Mononuclear cell (primary cell): ENCODE measurements around the gene SPRY2. TPM values are rescaled to one million over a fixed set of nuclear protein-coding genes. Genes with fewer than 3 reads are reported as not detected.
A peak's percentile ranks its signal among the peaks of the same experiment; 100 is the strongest.

Experiments used
- H3K27me3 ChIP-seq: 2 replicates; pipeline ENCODE4 v1.6.0; 2011; ENCODE audit warnings: low read length, control low read depth; ENCODE audit not compliant: insufficient read depth
- H3K4me1 ChIP-seq: 2 replicates; pipeline ENCODE4 v1.5.1; 2011; ENCODE audit warnings: mild to moderate bottlenecking, low read length, control low read depth; ENCODE audit not compliant: insufficient read depth
- H3K4me3 ChIP-seq: 2 replicates; pipeline ENCODE4 v1.5.1; 2011; ENCODE audit warnings: mild to moderate bottlenecking, low read length, moderate library complexity
- H3K9me3 ChIP-seq: 2 replicates; pipeline ENCODE4 v1.5.1; 2011; ENCODE audit warnings: low read depth, mild to moderate bottlenecking, control low read depth, low read length
- total RNA-seq: library from RNA; depleted of rRNA; stranded (reverse); fragments of >200 nt; gene quantifications from one replicate; pipeline ENCODE4 v1.2.3, GENCODE V29; 2012

Gene SPRY2, protein sequence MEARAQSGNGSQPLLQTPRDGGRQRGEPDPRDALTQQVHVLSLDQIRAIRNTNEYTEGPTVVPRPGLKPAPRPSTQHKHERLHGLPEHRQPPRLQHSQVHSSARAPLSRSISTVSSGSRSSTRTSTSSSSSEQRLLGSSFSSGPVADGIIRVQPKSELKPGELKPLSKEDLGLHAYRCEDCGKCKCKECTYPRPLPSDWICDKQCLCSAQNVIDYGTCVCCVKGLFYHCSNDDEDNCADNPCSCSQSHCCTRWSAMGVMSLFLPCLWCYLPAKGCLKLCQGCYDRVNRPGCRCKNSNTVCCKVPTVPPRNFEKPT
- 3.1 TPM for total RNA-seq

DNA sequence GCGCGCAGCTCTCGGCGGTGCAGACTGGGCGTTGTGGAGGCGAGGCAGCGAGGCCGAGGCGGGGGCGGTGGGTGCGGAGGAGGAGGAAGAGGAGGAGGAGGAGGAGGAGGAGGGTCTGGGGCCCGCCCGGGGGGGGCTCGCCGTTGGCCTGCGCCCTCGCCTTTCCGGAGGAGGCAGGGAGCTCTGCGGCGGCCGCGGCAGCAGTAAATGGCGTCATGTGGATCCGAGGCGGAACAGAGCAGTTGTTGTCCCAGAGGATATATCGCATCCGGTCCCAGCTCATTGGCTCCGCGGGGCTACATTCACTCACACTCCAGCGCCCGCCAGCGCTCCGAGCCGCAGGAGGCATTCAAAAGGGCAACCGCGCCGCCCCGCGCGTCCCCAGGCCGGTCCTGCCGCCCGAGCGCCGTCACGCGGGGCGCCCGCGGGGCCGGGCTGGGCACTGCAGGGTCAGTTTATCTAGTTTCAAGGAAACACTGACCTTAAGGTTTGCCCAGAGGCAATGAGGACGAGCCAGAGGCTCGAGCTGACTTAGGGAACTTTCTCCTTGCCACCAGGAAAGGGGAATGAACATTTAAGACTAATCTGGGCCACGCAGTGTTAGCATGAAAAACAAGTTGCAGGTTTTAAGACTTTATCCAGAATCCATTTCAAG lies at the start of gene SPRY2:
Gene SPRY2, minus strand, starts transcription at position 26 of the 655 bp plus-strand sequence. CDS start 3,421 bp downstream, outside the sequence.
- Histone ChIP-seq H3K9me3 (no peaks in the 10 kb centered on the region), H3K4me3 (peak within 1 kb of the TSS; percentile 37), H3K27me3 (peaks cover 13% of the 10 kb centered on the region), H3K4me1 (peaks cover 43% of the 10 kb centered on the region)

DNA sequence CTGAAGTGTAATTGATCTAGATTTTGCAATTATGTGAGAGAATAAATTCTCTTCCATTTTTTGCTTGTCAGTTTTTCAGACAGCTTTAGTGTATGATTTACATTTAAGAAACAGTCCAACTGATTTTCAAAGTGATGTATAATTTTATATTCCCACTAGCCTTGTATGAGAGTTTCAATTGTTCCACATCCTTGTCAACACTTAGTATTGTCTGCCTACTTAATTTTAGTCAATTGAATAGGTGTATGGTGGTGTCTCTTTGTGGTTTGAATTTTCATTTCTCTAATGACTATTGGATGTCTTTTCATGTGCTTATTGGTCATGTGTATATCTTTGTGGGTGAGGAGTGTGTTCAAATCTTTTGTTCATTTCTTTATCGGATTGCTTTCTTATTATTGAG lies 49.4 kb upstream of the SPRY2 start:
- no peaks in the 10 kb centered on the region for H3K4me1 ChIP-seq
- H3K4me3 ChIP-seq, result no peak overlapping the region
- peaks cover 6% of the 10 kb centered on the region for H3K9me3 ChIP-seq
- H3K27me3 ChIP-seq, result no peaks in the 10 kb centered on the region

DNA sequence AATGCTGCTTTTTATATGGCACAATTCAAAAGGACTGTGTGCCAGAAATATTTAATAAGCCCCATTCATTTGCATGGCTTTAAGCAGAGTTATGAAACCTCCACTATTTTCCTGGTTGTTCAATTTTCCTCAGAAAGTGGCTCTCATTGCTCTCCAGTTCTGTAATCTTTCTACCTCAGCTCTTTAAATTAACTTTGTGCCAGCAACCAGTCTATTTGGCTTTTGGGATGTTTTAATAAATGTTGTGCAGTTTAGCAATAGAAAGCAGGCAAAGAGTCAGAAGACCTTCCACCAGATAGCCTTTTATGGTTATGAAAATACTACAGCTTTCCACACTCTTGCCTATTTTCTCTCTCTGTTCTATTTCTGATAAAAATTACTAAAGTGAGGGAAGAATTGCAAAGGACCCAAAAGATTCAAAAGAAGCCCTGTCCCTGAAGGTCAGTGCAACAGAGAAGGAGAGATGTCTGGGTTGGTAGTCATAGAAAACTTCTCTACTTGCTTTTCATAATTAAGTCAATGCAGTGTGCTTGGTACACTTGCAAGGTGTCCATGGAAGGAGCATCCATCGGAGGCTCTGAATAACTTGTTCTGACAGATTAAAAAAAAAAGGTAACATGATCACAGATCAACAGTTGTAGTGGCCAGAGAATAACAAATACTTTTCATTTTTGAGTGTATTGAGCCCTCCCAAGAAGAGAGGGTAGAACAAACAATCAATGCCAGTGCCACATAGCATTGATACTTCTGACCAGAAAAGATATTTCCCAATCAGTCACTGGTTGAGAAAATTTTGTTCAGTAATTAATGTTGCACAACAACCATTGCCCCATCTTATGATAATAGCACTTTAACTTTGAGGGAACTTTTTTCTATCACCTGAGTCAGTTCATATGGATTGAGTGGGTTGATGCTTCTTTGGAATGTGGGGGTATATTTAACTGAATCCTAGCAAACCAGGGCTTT lies 48.4 kb upstream of the SPRY2 start:
- no peaks in the 10 kb centered on the region for H3K27me3 ChIP-seq
- H3K4me1 ChIP-seq, result no peaks in the 10 kb centered on the region
- no peak overlapping the region for H3K4me3 ChIP-seq
- peaks cover 6% of the 10 kb centered on the region for H3K9me3 ChIP-seq

DNA sequence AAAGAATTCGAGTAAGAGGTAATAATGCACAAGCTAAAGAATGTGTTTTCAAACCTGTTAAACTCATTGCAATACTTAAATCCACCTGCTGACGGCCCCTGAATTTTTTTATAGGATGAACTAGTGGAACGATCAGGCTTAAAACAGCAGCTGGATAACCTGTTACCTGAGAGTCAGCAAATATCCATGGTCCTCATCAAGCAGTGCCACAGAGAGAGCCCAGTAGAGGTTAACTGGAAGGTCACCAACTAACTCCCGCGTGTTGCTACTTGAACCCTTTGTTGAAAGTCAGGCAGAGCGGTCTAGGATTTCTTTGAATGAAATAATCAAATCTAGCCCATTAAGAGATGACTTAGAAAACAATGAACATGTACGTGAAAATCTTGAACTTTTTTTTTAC lies 47.6 kb upstream of the SPRY2 start:
- Histone ChIP-seq H3K27me3 (no peaks in the 10 kb centered on the region), H3K9me3 (no peaks in the 10 kb centered on the region), H3K4me3 (no peak overlapping the region), H3K4me1 (no peaks in the 10 kb centered on the region)

DNA sequence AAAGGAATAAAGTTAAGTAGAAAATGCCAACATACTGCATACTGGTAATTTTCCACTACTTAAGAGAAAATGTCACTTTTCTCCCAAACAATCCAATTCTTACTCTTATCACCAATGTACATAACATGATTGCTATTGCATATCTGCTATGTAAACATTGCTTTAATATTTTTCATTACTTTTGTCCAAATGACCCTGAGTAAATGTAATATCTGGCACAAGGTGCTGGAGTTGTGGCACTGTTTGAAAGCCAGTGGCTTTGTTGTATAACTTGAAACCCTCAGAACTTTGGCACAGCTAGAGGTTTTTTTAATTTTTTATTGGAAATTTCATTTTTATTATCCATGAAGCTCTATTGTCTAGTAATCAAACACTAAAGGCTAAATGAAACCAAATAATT lies 45.7 kb upstream of the SPRY2 start:
- H3K4me1 ChIP-seq, result no peaks in the 10 kb centered on the region
- H3K4me3 ChIP-seq, result no peak overlapping the region
- no peaks in the 10 kb centered on the region for H3K9me3 ChIP-seq

DNA sequence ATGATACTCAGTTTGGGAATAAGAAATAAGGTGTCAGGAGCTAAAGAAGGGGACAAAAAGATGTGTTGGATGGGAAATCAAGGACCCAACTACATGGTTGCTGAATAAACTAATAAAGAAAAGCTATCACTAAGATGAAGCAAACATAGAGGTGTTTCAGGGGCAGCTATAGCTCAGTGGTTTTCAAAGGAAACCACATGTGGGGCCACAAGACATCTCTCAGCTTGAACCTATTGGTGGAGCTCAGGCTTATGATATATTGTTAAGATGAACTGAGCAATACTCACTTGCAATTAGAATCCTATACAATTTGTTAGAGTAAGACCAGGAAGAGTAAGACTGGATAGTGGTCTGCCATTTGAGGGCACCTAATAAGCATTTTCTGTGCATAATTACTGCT lies 45.1 kb upstream of the SPRY2 start:
- H3K4me3 ChIP-seq, result no peak overlapping the region
- no peaks in the 10 kb centered on the region for H3K9me3 ChIP-seq
- no peaks in the 10 kb centered on the region for H3K27me3 ChIP-seq
- no peaks in the 10 kb centered on the region for H3K4me1 ChIP-seq

More for the DNA sequence above, 45.7 kb upstream of the SPRY2 start:
- no peaks in the 10 kb centered on the region for H3K27me3 ChIP-seq

DNA sequence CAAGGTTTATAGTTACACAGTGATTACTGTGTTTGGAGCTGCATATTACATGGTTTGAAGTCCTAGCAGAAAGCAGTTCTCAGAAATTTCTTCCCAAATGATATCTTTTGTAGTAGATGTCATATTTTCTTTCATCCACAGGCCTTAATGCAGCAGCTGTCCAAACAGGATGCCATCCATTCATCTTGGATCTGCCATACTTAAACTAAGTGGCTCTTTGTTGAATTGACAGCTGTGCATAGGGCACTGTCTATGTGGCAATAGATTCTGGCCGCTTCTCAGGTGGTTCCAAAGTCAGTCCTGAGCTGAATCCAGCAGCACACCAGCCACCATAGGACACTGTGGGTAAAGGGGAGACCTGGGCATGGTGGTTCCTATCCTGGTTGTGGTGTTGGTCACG lies 41.6 kb upstream of the SPRY2 start:
- Histone ChIP-seq H3K4me1 (no peaks in the 10 kb centered on the region), H3K27me3 (no peaks in the 10 kb centered on the region), H3K9me3 (no peaks in the 10 kb centered on the region), H3K4me3 (no peak overlapping the region)

DNA sequence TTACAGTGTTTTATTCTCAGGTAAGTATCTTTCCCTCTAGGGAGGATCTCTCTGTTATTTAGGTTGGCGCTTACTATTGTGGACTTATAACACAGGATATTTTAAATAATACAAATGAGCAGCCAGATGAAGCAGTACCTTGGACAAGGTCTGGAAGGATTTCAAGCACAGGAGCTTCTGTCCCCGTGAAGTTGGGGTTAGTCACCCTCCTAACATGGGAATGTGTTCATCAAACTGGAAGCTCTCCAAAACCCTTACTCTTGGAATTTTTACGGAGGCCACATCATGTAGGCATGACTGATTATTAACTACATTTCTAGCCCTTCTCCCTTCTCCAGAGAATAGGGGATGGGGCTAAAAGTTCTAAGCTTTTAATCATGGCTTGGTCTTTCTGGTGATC lies 38.3 kb upstream of the SPRY2 start:
- no peak overlapping the region for H3K4me3 ChIP-seq
- H3K9me3 ChIP-seq, result no peaks in the 10 kb centered on the region
- H3K4me1 ChIP-seq, result no peaks in the 10 kb centered on the region
- H3K27me3 ChIP-seq, result no peaks in the 10 kb centered on the region

DNA sequence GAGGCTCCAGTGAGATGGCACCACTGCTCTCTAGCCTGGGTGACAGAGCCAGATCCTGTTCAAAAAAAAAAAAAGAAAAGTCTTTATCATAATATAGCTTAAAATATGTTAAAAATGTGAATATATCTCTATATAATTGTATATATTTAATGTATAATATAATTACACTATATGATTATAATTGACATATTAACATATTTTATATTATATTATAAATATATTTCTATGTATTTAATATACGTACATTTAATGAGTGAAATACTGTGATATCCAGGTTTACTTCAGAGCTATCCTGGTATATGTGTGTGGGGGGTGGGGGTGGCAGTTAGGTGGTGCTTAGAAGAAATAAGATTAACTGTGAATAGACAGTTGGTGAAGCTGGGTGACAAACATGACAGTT lies 35.6 kb upstream of the SPRY2 start:
- H3K4me1 ChIP-seq, result no peaks in the 10 kb centered on the region
- H3K27me3 ChIP-seq, result no peaks in the 10 kb centered on the region
- no peak overlapping the region for H3K4me3 ChIP-seq
- H3K9me3 ChIP-seq, result no peaks in the 10 kb centered on the region

DNA sequence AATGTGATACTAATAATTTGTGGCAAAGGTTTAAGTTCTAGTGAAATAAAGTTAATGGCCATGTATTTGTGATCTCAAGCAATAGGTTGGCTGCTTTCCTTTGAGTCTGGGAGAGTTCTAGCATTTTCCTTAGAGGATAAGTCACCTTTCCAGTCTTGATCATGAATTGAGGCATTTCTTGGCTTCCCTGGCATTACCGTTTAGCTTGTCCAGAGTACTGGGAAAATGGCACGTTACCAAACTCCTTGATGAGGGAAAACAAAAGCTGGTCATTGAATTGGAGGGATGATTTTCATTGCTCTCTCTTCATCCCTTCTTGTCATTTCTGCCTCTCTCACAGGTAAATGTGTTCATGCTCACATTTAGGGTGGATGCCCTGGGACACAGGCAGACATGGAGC lies 34.0 kb upstream of the SPRY2 start:
- no peaks in the 10 kb centered on the region for H3K4me1 ChIP-seq
- no peaks in the 10 kb centered on the region for H3K9me3 ChIP-seq
- no peak overlapping the region for H3K4me3 ChIP-seq
- H3K27me3 ChIP-seq, result no peaks in the 10 kb centered on the region

DNA sequence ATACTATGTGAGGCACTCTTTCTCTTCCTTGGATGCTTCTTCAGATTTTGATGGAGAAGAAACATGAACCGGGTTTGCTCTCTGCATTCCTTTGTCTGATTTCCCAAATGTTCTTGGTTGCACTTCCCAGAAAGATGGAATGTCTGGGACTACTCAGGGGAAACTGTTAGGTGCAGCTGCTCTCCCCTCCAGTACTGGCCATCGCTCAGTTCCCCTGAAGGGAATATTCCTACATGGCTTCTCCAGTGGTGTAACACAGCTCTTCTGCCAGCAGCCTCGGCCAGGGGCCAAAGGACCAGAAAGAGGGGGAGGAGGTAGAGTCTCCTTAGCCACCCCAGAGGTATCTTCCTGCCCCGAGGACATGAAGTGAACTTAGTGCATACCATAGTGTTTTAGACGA lies 33.5 kb upstream of the SPRY2 start:
- Histone ChIP-seq H3K9me3 (no peaks in the 10 kb centered on the region), H3K4me1 (no peaks in the 10 kb centered on the region), H3K4me3 (no peak overlapping the region), H3K27me3 (no peaks in the 10 kb centered on the region)

DNA sequence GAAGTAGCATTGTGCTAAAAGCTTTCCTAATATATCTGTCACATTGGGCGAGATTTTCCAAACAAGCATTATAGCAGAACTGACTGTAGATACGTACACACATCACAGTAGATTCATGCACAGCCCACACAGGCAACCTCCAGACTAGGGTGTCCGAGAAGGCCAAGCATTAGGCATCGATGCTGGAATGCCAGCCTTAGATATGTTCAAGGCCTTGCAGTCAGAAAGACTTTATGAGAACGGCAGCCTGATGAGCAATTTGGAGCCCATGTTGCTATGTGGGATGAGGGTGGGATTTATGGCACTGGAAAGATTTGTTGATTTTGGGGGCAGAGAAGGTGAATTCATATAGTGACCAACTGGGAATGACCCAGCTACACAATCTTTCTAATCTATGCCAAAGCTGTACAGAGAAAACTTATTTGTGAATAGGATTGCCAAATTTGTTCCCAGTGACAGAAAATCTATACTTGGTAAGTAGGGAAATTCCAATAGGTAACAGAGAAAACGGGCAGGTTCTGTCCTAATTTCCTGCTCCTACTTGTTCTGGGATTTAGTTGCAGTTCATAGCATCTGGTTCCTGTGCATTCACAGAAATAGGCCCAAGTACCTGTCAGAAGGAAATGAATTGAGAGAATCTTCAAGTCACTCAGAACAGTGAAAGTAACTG lies 31.0 kb upstream of the SPRY2 start:
- Histone ChIP-seq H3K4me1 (no peaks in the 10 kb centered on the region), H3K4me3 (no peak overlapping the region)

DNA sequence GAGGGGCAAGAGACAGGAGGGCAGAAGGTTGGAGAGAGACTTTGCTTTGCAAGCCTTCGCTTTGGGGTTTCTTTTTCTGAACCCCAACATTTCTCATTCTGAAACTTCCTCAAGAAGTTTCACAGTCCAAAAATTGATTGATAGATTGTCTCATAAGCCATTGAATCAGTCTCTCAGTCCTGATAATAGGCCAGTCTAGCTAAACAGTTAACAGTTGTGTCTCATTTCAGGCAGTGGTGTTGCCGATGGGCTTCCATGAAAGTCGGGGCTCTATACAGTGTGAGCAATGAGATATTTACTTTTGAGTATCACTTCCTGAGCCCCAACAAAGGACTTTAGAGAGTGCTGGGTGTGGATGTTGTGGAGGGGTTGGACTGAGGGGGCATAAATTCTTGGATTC lies 26.5 kb upstream of the SPRY2 start:
- no peaks in the 10 kb centered on the region for H3K27me3 ChIP-seq
- no peaks in the 10 kb centered on the region for H3K4me1 ChIP-seq
- no peaks in the 10 kb centered on the region for H3K9me3 ChIP-seq
- H3K4me3 ChIP-seq, result no peak overlapping the region

More for the DNA sequence above, 31.0 kb upstream of the SPRY2 start:
- no peaks in the 10 kb centered on the region for H3K9me3 ChIP-seq
- H3K27me3 ChIP-seq, result no peaks in the 10 kb centered on the region

DNA sequence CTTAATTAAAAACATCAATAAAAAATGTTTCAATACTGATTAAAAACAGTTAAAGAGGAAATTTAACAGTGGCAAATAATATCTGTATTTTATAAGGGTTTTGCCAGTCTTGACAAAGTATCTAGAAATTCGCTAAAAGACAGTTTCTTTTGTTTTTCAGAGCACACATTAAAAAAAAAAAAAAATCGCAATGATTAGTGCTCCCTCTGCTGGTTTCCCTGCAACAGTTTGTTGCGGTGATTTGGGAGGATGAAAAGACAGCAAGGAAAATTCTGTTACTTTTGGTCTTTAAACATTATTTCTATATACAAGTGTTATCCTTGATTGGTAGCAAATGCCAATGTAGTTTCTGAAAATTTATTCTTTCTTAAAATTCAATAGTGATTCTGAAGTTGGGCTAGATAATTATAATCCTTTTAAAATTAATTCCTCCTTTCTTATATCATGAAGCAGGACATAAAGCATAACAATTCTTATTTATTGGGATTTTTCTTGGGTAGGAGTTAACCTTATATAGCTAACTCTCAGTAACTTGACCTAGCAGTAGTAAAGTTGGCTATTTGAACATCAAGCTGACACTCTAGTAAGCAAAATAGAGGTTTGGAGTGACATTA lies 23.1 kb upstream of the SPRY2 start:
- no peak overlapping the region for H3K4me3 ChIP-seq
- no peaks in the 10 kb centered on the region for H3K9me3 ChIP-seq
- H3K27me3 ChIP-seq, result no peaks in the 10 kb centered on the region
- H3K4me1 ChIP-seq, result peaks cover 7% of the 10 kb centered on the region
